Thyroid gland (tissue), 4 donors: ENCODE results near the gene THRB.

Experiments used
- CTCF ChIP-seq, 6 experiments: fragments of 200-600 bp in 3 of 6; fragments of 450-650 bp in 3 of 6; sonication (generic) in 3 of 6; IDR thresholded peaks; one replicate each; pipeline ENCODE4 v1.5.1; 2016 to 2019; ENCODE audit warnings: antibody characterized with exemption in 6 of 6, mild to moderate bottlenecking in 2 of 6, inconsistent platforms in 1 of 6, moderate library complexity in 1 of 6
- POLR2A ChIP-seq, 2 donors: fragments of 450-650 bp; IDR thresholded peaks; one replicate each; pipeline ENCODE4 v1.6.1; 2017; ENCODE audit warnings: antibody characterized with exemption in 2 of 2, mild to moderate bottlenecking in 2 of 2, moderate library complexity in 1 of 2

GRCh38 chr3:24227635-24228034 lies 267.0 kb downstream of the THRB start:
- TF ChIP-seq CTCF (IDR thresholded peaks at IDR 0.05), result no peak
- TF ChIP-seq POLR2A (IDR thresholded peaks at IDR 0.05), result no peak
